HG02852 (cell line): ENCODE measurements around the gene ZMIZ1.

Source experiments
- ATAC-seq: cut with Tn5 transposase; IDR thresholded peaks from one replicate; pipeline ENCODE4 v1.9.1; 2021; ENCODE audit warnings: mild to moderate bottlenecking, moderate library complexity; ENCODE audit not compliant: unreplicated experiment

The ZMIZ1 gene

DNA sequence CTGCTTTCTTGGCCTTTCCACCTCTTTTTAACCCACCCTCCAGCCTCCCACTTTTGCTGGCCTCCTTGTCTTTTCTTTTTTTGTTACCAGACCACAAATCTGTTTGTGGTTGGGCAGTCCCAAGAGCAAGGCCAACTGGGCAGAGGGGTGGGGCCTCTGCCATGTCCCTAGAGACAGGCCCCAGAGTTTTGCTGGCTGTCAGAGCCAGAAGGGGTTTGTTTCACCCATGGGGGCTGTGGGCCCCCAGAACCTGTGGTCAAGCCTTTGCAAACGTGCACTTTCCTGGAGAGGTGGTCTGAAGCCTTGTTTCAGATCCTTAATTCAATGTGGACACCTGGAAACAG, 10.3 kb downstream of the ZMIZ1 start:
- ATAC-seq = no peak

DNA sequence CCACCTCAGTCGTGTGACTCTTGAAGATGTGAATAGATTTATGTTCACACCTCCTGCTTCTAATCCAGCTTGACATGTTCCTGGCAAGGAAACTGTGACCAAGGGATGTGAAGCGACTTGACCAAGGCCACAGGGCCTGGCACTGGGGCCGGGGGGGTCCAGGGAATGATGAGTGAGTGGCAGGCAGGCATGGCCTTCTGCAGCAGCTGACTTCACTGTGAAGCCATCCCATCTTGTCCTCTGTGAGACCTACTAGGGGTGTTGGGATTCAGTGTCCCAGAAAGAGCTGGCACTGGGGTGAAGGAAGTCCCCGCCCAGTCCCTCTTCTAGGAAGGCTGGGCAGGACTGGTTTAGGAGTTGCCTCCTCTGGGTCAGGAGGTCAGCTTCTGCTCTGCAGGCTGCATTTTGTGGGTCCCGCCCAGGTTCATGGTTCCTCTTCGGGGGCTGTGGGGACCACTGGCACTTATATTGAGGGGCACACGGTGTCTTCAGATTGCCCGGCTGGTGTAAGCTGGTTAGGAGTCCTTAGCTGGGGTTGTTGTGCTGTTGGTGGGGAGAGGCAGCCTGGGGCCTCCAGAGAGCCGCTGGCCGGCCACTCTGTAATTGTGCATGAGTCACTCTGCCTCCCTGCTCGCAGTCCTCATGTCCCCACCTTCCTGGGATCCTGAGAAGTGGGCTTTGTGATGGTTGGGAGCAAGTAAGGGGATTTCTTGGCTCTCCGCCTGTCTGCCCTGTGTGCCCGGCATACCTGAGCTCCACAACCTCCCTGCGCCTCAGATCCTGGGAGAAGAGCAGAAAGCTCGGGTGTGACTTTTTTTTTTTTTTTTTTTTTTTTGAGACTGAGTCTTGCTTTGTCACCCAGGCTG, 11.0 kb downstream of the ZMIZ1 start:
- ATAC-seq = no peak

DNA sequence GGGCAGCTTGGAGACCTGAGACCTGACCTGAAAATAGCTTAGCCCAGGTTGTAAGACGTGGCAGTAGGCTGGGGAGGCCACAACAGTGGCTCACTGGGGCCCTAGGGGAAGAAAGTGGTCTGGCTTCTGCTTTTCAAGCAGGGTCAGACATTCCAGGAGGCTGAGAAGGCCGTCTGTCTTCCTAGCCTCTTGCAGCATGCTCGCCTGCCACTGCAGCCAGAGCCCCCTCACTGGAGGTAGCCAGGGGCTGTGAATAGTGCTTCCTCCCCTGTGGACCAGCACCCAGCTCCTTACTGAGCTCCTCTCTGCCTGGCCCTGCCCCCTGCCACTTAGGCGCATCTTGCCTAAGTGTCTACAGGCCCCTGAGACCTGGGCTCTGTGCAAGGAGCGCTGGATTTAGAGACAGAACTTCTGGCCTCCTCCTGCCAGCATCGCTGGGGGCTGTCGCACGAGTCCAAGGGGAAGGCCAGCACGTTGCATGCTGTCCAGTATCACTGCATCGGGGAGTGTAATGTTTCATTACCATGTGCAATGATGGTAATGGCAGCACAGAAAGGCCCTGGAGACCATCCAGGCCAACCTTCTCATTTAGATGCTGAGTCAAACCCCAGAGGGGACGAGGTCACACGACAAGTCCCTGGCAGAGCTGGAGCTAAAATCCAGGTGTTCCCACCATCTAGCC, 12.7 kb downstream of the ZMIZ1 start:
- no peak for ATAC-seq

DNA sequence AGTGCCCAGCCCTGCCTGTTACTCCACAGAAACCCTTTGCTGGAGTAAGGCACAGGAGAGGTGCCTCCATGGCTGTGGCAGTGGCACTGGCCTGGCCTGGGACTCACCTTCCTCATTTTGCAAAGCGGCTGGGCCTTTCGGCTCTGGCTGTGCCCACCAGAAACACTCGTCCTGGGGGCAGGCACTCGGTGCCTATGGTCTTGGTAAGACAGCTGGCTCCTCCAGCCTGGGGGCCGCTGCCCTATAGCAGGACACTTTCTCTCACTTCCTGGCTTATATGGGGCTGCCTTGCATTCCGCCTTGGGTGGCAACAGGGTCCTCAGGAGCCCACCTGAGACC, 13.2 kb downstream of the ZMIZ1 start:
- ATAC-seq = no peak

DNA sequence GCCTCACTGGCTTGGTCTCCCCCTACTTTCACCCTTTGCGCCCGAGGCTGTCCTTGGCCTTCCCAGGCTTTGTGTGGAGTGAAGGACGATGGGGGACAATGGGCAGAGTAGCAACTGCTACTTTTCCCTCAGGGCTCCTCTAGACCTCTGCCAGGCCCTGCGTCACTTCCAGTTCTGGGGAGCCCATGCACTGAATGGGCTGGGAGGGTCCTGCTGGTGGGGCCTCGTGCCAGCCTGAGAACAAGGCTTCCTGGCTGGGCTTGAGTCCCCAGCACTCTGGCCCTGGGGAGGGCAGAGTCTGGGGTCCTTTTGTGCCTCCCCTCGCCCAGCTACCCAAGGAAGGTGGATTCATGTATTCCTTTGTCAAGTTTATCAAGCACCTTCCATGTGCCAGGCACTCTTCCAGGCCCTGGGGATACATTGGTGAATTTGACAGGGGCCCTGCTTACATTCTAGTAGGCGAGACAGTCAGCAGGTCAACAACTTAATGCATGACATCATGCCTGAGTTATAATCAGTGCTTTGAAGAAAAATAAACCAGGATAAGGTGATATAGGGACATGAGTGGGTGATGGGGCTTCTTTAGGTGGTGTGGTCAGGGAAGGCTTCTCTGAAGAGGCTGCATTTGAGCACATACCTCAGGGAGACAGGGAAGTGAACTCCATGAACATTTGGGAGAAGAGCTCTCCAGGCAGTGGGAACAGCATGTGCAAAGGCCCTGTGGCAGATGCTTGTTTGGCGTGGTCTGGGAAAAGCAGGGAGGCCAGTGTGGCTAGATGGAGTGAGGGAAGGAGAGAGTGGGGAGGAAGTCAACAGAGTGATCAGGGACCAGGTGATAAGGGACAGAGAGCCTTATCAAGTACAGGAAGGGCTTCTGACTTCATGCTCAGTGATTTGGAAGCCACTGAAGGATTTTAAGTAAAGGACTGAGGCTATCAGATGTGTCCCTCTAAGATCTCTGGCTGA, 14.1 kb downstream of the ZMIZ1 start:
- ATAC-seq = no peak

DNA sequence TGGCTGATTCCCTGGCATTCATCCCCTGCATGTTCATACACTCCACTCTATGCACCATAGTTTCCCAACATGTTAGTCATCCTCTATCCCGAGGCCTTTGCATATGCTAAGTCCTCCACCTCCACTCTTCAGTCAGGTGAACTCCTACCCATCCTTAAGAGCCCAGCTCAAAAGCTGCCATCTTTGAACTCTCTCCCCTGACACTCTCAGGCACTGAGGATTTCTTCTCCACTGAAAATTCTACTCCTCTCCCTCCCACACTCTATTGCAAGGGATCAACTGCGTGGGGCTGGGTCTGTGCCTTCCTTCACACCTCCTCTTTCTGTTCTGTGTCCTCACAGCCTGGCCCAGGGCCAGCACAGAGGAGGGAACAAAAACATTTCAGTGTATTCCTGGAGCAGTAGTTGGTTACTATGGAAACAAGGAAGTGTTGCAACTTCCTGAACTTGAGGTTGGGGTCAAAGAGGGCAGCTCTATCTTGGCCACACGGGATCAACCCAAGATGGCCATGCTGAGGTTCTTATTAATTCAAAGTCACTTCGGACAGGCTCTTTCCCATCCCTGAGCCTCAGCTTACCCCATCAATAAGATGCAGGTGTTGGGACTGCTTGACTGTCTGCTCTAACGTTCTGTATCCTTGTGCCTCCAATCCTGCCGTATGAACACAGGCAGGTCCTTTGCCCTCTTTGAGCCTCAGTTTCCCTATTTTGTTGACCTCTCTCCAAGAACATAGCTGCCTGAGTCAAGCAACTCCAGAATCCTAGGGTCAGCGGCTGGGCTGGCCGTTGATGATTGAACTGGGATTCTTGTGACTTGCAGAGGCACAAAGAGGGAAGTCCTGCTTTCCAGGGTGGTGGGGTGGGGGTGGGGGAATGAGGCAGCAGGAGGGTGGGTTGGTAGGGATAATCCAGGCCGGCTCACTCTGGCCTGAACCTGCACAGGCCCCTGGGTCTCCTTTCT, 15.5 kb downstream of the ZMIZ1 start:
- no peak for ATAC-seq

DNA sequence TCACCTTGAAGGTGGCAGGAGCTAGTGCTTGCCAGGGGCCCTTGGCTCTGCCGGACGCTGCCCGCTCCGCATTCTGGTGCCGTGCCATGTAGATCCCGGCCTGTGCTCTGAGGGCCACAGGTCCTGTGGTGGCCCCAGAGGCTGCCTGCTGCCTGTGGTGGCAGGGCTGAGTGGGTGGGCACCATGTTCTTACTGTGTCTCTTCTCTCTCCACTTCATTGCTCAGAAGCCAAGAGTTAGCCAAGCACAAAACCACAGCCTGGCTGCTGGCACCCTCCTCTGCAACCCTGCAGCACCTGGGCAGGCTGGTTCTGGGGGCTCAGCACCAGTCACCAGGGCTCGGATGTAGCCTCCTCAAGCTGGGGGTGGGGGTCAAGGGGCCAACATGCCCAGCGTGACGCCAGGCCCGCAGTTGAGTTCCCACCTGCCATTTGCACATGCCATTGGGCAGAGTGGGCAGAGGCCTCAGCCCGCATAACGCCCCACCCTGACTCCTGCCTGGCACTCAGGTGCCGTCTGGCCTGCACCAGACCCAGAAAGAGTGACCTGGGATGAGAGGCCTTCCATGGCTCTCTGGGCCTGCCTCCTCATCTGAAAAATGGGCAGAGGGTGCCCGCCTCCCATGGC, 16.3 kb downstream of the ZMIZ1 start:
- no peak for ATAC-seq

DNA sequence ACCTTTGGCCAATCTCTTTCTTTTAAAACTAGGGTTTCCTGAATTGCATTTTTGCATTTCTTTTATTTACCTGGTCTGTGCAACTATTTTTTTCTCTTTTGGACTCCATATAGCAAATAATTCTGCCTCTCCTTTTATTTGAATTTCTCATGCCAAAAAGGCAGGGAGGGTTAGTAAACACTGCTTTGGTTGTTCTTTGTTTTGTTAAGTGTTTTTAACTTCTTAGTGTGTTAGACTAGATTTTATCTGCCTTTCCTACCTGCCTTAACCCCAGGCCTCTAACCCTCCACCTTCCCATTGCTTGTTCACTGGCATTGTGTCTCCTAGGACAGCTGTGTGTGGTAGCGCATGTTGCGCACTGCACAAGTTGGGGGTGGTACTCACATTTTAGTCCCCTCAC, 18.1 kb downstream of the ZMIZ1 start:
- ATAC-seq = no peak

DNA sequence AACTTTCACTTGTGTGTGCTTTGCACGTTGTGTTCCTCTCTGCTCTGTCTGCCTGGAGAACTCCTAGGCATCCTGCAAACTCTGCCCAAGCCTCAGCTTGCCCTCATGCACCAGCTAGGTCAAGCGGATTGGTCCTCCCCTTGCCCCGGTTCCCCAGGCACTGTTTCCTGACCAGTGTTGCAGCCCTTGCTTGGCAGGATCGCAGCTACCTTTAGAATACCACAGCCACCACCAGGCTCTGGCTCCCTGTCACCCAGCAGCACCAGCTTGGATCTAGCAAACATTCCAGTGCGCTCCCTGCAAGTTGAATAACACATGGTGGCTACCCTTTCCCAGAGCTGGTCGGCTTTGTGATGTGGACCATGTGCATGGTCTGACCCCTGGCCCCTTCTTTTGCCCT, 19.0 kb downstream of the ZMIZ1 start:
- no peak for ATAC-seq

DNA sequence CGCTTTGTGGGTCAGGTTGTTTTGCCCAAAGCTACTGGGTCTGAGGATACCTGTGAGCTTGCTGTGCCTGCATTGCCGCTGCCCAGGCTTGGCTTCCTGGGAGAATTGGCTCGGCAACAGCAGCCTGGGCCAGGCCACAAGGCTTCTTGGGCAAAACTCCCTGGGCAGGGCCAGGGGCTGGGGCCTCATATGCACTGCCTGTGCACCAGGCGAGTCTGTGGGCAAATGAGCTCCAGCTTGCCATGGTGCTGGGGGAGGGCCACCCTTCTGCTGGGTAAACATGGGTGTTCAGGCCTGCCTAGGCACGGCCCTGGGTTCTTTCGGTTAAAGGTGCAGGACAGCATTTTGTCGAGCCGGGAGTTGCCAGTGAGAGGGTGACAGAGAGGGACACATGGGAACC, 19.4 kb downstream of the ZMIZ1 start:
- ATAC-seq = no peak

DNA sequence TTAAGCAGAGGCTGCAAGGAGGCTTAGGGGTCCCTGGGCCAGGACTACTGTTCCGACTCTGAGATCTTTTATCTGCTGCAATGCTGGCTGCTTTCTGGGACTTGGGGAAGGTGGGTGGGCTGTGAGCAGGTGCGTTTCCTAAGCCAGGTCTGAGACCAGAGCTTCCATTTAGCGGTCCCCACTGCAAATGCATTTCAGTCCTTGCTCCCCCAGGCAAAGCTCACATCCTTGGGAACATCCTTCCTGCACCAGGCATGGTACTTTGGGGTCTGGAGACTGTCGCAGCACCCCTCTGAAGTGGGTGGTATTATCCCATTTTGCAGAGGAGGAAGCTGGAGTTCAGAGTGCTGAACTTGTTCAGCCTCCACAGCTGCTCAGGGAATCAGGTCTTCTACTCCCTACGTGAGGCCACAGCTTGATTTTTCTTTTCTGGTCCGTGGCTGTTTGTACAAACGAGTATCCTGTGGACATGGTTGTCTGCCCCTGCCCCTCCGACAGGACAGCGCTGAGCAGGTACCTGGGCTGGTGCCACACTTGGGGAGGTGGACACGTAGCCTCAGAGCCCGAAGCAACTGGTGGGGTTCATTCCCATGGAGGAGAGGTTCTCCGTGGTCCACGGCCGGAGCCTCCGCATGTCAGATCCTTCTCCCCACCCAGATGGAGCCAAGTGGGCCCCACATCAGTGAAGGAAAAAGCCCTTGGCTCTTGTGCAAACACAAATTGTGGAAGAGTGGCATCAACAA, 20.0 kb downstream of the ZMIZ1 start:
- ATAC-seq = no peak

DNA sequence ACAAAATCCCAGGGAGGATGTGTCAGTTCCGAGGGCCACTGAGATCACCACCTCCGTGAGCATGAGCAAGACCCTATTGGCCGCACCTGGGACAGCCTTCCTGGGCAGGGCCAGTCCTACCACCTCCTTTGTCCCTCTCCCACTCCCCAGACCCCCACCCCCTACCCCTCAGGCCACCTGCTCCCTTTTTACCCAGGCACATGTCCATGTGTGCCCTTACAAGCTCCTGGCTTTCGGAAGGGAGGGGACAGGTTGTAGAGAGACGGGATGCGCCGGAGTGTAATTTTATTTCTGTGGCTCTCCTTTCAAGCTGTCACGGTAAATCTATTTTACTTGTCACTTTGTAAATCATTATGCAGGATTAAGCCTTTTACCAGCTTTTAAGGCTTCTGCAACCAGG, 20.9 kb downstream of the ZMIZ1 start:
- no peak for ATAC-seq

DNA sequence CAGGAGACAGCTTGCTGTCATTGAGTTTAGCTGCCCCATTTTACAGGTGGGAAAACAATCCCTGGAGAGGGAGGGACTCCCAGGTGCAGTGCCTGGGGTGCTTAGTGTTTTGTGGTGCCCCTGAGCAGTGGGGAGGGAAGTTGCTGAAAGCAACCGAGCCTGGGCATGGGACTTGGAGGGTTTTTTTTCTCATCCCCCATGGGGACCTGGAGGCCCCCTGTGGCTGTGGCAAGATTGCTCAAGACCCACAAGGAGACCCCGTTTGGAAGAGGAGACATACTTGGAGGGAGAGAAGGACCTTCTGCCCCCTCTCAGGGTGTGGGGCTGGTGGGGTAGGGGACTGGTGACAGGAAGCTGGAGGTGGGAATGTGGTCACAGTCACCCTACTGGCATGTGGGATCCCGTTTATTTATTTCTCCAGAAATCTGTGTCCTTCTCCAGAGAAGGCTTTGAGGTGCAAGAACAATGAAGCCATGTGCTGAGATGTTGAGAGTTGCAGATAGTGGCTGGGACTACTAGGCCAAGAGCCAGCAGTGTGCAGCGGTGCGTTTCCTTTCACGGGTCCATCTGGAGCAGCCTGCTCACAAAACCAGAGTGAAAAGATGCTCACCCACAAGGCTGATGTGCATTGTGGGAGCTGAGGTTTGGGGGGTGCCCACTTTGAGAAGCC, 21.5 kb downstream of the ZMIZ1 start:
- peak; percentile 37 for ATAC-seq

DNA sequence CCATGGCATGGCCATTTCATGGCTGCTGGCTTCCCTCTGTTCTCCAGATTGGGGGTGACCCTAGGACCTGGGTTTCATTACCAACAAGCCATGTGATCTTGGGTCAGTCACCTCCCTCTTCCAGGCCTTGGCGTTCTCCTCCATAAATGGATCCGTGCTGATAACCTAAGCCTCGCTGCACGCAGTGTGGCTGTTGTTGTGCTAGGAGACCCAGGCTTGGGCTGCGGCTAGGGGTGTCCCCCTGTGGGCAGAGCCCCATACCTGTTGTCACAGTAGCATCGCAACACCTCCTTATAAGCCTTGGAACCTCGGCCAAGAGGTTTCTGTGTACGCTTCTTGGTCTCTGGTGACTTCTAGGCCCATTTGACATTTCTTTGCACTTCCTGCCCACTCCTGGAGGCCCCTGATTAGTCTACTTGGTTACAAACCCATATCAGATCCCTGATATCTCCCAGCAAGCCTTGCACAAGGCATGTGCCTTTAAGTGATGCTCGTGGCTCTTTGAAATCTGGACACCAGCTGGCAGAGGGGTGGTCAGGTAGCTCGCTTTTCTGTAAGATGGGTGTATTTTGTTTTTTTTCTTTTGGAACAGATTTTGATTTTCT, 23.6 kb downstream of the ZMIZ1 start:
- no peak for ATAC-seq

DNA sequence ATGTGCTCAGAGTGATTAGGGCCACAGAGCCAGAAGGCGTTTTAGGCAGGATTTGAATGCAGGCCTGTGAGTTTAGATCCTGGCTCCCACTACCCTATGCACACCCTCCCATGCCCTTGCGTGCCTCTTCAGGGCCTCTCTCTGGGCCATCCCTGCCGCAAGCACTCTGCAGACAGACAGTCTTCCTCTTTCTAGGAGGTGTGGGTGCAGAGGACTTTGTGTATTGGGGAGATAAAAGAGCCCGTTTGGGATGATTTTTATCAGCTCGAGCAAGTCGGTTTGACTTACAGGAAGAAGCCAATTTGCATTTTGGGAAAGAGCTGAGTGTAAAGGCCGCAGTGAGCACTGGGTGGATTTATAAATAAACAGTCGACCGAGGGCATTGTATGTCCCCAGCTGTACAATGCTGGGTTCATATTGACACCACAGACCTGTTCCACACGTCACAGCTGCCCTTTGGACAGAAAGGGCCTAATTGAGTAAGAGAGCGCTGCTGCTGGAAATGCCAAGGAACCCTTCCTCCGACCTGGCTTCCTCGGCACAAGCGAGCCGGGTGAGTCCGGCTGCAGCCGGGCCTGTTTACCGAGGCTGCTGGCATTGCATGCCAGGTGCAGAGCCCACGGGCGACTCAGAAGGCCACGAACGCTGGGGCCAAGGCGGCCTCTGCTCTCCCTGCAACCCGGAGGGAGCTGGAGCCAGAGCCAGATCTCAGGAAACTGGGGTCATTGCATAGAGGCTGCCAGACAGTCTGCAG, 25.1 kb downstream of the ZMIZ1 start:
- ATAC-seq = peak; percentile 41

DNA sequence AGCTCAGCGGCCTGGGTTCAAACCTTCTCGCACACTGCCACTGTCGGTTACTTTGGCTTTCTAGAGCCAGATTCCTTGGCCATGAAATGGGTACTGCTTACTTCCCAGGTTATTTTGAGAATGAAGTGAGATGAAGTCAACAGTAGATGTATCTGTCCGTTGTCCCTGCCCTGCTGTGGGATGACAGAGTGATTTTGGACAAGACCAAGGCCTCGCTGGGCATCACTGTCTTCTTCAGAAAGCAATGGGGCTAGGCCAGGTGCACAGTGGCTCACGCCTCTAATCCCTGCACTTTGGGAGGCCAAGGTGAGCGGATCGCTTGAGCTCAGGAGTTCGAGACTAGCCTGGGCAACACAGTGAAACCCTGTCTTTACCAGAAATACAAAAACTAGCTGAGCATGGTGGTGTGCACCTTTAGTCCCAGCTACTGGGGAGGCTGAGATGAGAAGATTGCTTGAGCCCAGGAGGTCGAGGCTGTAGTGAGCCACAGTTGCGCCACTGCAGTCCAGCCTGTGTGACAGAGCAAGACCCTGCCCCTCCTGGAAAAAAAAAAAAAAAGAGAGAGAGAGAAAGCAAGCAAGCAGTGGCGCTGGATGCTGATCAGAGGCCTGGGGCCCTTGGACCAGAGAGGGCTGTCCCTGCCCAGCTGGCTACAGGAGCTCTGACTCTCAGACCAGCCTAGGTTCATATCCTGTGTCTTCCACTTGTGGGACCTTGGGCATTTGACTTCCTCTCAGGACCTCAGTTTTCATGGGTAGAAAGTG, 25.8 kb downstream of the ZMIZ1 start:
- ATAC-seq = no peak

DNA sequence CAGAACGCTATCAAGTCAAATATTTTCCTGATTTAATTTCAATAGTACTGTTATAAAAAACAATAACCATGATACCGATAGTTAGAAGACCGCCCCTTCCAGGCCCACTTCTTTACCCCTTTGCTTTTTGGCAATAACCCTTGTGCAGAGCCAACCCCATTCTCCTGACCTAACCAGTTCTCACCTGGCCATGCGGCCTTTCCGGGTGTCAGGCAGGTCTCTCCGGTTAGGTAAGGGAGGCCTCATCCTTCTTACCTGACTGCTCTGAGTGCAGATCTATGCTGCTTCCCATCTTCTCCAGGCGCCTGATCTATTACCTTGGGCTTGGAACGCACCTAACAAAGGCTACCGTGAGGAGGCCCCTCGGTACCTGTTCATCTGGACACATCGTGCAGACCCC, 26.6 kb downstream of the ZMIZ1 start:
- ATAC-seq = no peak
